Upper lobe of left lung (tissue), 6 donors: ENCODE data around the gene SULF2. TPM values are rescaled to one million over a fixed set of nuclear protein-coding genes. Genes with fewer than 3 reads are reported as not detected.

Experiments used
- ATAC-seq, 2 donors: fragments of 200-7000 bp; cut with Tn5 transposase; one replicate each; pipeline ENCODE4 v1.9.1; 2022; ENCODE audit warnings: mild to moderate bottlenecking in 2 of 2, moderate library complexity in 2 of 2; ENCODE audit not compliant: low FRiP score in 2 of 2
- DNase-seq, 2 donors: peaks; one replicate each; pipeline ENCODE4 v3.0.0-alpha.2; 2019 to 2020
- H3K27ac ChIP-seq, 4 donors: fragments of 200-600 bp; sonication (generic); one replicate each; pipeline ENCODE4 v1.5.1; 2016 to 2019
- H3K27me3 ChIP-seq, 4 donors: fragments of 200-600 bp; sonication (generic); one replicate each; pipeline ENCODE4 v1.5.1; 2017 to 2019
- H3K36me3 ChIP-seq, 4 donors: fragments of 200-600 bp; sonication (generic); one replicate each; pipeline ENCODE4 v1.5.1; 2016 to 2019
- H3K4me1 ChIP-seq, 4 donors: fragments of 200-600 bp; sonication (generic); one replicate each; pipeline ENCODE4 v1.5.1; 2018 to 2019
- H3K4me3 ChIP-seq, 4 donors: fragments of 200-600 bp; sonication (generic); one replicate each; pipeline ENCODE4 v1.5.1; 2017 to 2019; ENCODE audit warnings: mild to moderate bottlenecking in 2 of 4, moderate library complexity in 1 of 4
- H3K9me3 ChIP-seq, 4 donors: fragments of 200-600 bp; sonication (generic); one replicate each; pipeline ENCODE4 v1.5.1; 2018 to 2019
- CTCF ChIP-seq, 6 experiments: fragments of 450-650 bp in 4 of 6; fragments of 200-600 bp in 2 of 6; sonication (generic) in 2 of 6; IDR thresholded peaks; one replicate each; pipeline ENCODE4 v1.5.1; 2016 to 2019; ENCODE audit warnings: antibody characterized with exemption in 6 of 6
- EP300 ChIP-seq, 4 donors: sonication (generic); formaldehyde crosslinking; IDR thresholded peaks; one replicate each; pipeline ENCODE4 v1.5.1; 2017; ENCODE audit warnings: antibody characterized with exemption in 4 of 4, control low read depth in 2 of 4
- POLR2A ChIP-seq, 4 donors: fragments of 450-650 bp; IDR thresholded peaks; one replicate each; pipeline ENCODE4 v1.5.1; 2016 to 2017; ENCODE audit warnings: antibody characterized with exemption in 4 of 4, mild to moderate bottlenecking in 2 of 4
- POLR2AphosphoS5 ChIP-seq, 2 donors: sonication (generic); formaldehyde crosslinking; IDR thresholded peaks; one replicate each; pipeline ENCODE4 v1.5.1; 2017; ENCODE audit warnings: antibody characterized with exemption in 2 of 2
- WGBS, 2 donors: methylation state at CpG; one replicate each; pipeline ENCODE4 v1.1.5; 2017 to 2018; 5-methylcytosine and 5-hydroxymethylcytosine counted together
- total RNA-seq, 6 donors: library from RNA; depleted of rRNA in 4 of 6; stranded (reverse); fragments of >200 nt in 4 of 6; gene quantifications; one replicate each; pipeline versions ENCODE4 v1.1.0 to v1.2.1, GENCODE V29; 2016 to 2021
- donor health status: DM: no; HTN: no; CAD: no; lungs with moderate emphysema.
- donor health status: DM: no; HTN: yes; CAD: no; lungs with severe emphysema.

The SULF2 gene
- total RNA-seq, 6 donors from 2014 or later, result 15.0 to 63.8 (median 21.7) TPM

DNA sequence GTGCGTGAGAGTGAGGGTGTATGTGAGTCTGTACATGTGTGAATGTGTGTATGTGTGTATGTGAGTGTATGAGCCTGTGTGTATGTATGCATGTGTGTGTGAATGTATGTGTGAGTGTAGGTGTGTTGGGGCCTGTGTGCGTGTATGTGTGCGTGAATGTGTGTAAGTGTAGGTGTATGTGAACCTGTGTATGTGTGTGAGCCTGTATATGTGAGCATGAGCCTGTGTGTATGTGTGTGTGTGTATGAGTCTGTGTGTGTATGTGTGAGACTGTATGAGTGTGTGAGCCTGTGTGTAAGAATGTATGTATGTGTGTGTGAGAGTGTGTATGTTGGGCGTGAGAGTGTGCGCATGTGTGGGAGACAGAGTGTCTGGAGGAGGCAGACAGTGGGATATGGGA is 15.8 kb upstream of the SULF2 start:
- Histone ChIP-seq H3K27me3 (no peaks in the 10 kb centered on the region), H3K27ac (no peak overlapping the region), H3K36me3 (no peaks in the 10 kb centered on the region), H3K4me1 (peaks cover 0 to 10% (median 7%) of the 10 kb centered on the region in 4 donors), H3K4me3 (no peak overlapping the region), H3K9me3 (no peaks in the 10 kb centered on the region)
- 92 to 93% methylated on average over 5 of the region's 5 CpGs for WGBS, 2 donors
- TF ChIP-seq POLR2AphosphoS5 (IDR thresholded peaks at IDR 0.05) (no peak), POLR2A (IDR thresholded peaks at IDR 0.05) (no peak), CTCF (IDR thresholded peaks at IDR 0.05) (no peak), EP300 (IDR thresholded peaks at IDR 0.05) (no peak)
- DNase-seq (no peak), ATAC-seq (no peak)

DNA sequence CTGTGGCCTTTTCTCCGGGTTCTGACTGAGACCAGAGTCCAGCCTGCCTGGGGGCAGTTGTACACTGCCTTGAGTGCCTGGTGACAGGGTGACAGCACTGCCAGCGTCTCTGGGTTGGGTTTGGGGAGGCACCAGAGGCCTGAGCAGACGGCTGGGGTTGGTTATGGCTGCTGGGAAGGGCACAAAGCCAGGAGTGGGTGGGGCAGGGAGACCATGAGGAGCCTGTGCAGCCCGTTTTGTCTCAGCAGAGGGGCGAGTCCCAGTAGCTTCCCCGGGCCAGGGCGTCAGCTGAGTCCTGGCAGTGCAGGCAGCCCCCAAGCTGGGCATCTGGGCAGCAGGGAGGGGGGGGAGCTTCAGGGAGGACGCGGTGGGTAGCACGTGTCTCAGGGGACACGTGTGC is 15.3 kb upstream of the SULF2 start:
- no peaks in the 10 kb centered on the region for H3K9me3 ChIP-seq
- H3K27me3 ChIP-seq, result no peaks in the 10 kb centered on the region
- H3K27ac ChIP-seq, result no peak overlapping the region
- no peaks in the 10 kb centered on the region for H3K36me3 ChIP-seq
- 76 to 77% methylated on average over 9 to 11 of the region's 11 CpGs for WGBS, 2 donors
- DNase-seq (no peak), ATAC-seq (no peak)
- H3K4me1 ChIP-seq, result peaks cover 0 to 10% (median 7%) of the 10 kb centered on the region in 4 donors
- no peak overlapping the region for H3K4me3 ChIP-seq
- no peak for TF ChIP-seq POLR2AphosphoS5 (IDR thresholded peaks at IDR 0.05)
- no peak for TF ChIP-seq POLR2A (IDR thresholded peaks at IDR 0.05)
- no peak for TF ChIP-seq CTCF (IDR thresholded peaks at IDR 0.05)
- no peak for TF ChIP-seq EP300 (IDR thresholded peaks at IDR 0.05)

DNA sequence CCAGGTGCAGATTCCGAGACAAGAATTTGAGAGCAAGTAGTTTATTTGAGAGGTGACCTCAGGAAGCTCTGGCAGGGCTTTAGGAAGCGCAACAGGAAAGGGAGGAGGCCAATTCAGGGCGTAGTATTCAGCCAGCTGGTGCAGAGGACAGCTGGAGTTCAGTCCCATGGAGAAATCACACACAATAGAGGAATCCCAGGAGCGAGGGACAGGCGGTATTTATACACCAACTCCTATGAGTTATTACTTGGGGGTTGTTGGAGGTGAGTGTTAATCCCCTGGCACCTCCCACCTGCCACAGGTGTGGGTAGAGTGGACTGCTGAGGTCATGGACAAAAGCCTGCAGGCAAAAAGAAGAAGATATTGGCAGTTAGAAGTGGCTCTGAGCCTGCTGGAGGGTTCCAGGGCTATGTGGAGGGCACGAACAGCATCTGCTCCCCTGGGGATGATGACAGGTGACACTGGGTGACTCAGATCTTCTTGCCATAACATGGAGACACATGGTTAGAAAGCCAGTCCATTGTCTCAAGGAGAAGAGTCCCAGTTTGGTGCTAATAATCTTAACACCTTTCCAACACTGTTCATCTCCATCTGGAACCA is 13.9 kb upstream of the SULF2 start:
- Histone ChIP-seq H3K4me1 (peaks cover 0 to 10% (median 7%) of the 10 kb centered on the region in 4 donors), H3K4me3 (no peak overlapping the region), H3K27ac (no peak overlapping the region), H3K36me3 (no peaks in the 10 kb centered on the region), H3K27me3 (no peaks in the 10 kb centered on the region), H3K9me3 (no peaks in the 10 kb centered on the region)
- TF ChIP-seq POLR2AphosphoS5 (IDR thresholded peaks at IDR 0.05) (peak in 1 of 2 donors; percentile 21), POLR2A (IDR thresholded peaks at IDR 0.05) (no peak), EP300 (IDR thresholded peaks at IDR 0.05) (no peak), CTCF (IDR thresholded peaks at IDR 0.05) (no peak)
- no peak for DNase-seq
- ATAC-seq, result no peak
- WGBS, 2 donors, result 36 to 63% methylated on average over 5 to 6 of the region's 6 CpGs

- H3K4me1 ChIP-seq, result peaks cover 0 to 10% (median 8%) of the 10 kb centered on the region in 4 donors
- no peaks in the 10 kb centered on the region for H3K36me3 ChIP-seq
- H3K9me3 ChIP-seq, result no peaks in the 10 kb centered on the region
- DNase-seq (peak in 1 of 2 donors; percentile 35), ATAC-seq (peak in 1 of 2 donors; percentile 35)
- H3K4me3 ChIP-seq, result no peak overlapping the region
- no peaks in the 10 kb centered on the region for H3K27me3 ChIP-seq
- TF ChIP-seq CTCF (IDR thresholded peaks at IDR 0.05) (no peak), POLR2AphosphoS5 (IDR thresholded peaks at IDR 0.05) (no peak), EP300 (IDR thresholded peaks at IDR 0.05) (no peak), POLR2A (IDR thresholded peaks at IDR 0.05) (no peak)
- H3K27ac ChIP-seq, result no peak overlapping the region
- WGBS, 2 donors, result 64% methylated on average over 7 to 9 of the region's 9 CpGs
These were observed 11.7 kb upstream of the SULF2 start for GRCh38 chr20:47796971-47797370.
